Measurements from ENCODE around the gene HS6ST3.

The HS6ST3 gene

GRCh38 chr13:96796091-96796633, 706.3 kb downstream of the HS6ST3 start:
- DNase-seq (ENCODE audit: extremely low read depth, low read depth) = no peak
- H3K4me3 ChIP-seq (replicated peaks; ENCODE audit: low read depth, low read length) = no peak overlapping the region
- TF ChIP-seq, protein P1, sequence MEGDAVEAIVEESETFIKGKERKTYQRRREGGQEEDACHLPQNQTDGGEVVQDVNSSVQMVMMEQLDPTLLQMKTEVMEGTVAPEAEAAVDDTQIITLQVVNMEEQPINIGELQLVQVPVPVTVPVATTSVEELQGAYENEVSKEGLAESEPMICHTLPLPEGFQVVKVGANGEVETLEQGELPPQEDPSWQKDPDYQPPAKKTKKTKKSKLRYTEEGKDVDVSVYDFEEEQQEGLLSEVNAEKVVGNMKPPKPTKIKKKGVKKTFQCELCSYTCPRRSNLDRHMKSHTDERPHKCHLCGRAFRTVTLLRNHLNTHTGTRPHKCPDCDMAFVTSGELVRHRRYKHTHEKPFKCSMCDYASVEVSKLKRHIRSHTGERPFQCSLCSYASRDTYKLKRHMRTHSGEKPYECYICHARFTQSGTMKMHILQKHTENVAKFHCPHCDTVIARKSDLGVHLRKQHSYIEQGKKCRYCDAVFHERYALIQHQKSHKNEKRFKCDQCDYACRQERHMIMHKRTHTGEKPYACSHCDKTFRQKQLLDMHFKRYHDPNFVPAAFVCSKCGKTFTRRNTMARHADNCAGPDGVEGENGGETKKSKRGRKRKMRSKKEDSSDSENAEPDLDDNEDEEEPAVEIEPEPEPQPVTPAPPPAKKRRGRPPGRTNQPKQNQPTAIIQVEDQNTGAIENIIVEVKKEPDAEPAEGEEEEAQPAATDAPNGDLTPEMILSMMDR (IDR thresholded peaks at IDR 0.05; ENCODE audit: low read depth, low read length, missing control alignments) = no peak

DNA sequence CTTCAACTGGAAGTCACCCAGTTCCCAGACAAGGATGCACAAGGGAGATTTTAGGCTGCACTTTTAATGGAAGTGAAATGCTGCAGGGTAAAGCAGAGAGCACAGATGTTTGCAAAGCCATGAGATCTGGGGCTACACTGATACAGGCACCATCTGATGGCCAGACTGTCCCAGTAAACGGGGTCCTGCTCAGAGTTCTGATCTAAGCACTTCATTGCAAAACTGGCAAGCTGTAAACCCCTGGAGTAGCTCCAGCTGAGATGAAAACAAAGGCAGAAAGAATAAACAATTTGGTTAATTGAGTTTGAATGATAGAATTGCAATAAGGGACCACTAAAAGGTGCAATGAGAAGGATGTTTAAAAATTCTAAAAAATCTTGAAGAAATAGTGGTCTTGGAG, 707.2 kb downstream of the HS6ST3 start:
- DNase-seq (ENCODE audit: extremely low read depth, low read depth) = no peak
- H3K4me3 ChIP-seq (replicated peaks; ENCODE audit: low read depth, low read length) = no peak overlapping the region
- TF ChIP-seq, protein P1 (IDR thresholded peaks at IDR 0.05; ENCODE audit: low read depth, low read length, missing control alignments) = no peak

GRCh38 chr13:96803456-96804100, 713.7 kb downstream of the HS6ST3 start:
- no peak for DNase-seq (ENCODE audit: extremely low read depth, low read depth)
- TF ChIP-seq, protein P1 (IDR thresholded peaks at IDR 0.05; ENCODE audit: low read depth, low read length, missing control alignments) = no peak
- no peak overlapping the region for H3K4me3 ChIP-seq (replicated peaks; ENCODE audit: low read depth, low read length)

DNA sequence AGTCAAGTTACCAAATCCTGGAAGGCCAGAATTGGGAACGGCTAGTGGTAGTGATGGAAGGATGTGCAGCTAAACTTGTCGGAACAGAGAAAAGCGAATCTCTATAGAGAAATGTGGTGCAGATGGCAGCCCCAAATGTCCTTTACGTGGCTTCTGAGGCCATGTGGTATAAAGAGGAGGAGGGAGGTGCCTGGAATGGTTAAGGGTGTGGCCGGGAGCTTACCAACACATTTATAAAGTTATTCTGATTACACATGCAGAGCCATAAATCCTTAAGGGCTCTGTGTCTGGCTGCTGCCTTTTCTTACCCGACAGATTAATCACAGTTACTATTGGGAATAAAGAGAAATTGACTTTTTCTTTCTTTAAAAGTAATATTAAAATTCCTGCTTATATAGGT, 714.3 kb downstream of the HS6ST3 start:
- TF ChIP-seq, protein P1 (IDR thresholded peaks at IDR 0.05; ENCODE audit: low read depth, low read length, missing control alignments) = no peak
- no peak overlapping the region for H3K4me3 ChIP-seq (replicated peaks; ENCODE audit: low read depth, low read length)
- DNase-seq (ENCODE audit: extremely low read depth, low read depth) = no peak

GRCh38 chr13:96806746-96807145, 716.8 kb downstream of the HS6ST3 start:
- DNase-seq (ENCODE audit: extremely low read depth, low read depth) = no peak
- TF ChIP-seq, protein P1 (IDR thresholded peaks at IDR 0.05; ENCODE audit: low read depth, low read length, missing control alignments) = no peak

DNA sequence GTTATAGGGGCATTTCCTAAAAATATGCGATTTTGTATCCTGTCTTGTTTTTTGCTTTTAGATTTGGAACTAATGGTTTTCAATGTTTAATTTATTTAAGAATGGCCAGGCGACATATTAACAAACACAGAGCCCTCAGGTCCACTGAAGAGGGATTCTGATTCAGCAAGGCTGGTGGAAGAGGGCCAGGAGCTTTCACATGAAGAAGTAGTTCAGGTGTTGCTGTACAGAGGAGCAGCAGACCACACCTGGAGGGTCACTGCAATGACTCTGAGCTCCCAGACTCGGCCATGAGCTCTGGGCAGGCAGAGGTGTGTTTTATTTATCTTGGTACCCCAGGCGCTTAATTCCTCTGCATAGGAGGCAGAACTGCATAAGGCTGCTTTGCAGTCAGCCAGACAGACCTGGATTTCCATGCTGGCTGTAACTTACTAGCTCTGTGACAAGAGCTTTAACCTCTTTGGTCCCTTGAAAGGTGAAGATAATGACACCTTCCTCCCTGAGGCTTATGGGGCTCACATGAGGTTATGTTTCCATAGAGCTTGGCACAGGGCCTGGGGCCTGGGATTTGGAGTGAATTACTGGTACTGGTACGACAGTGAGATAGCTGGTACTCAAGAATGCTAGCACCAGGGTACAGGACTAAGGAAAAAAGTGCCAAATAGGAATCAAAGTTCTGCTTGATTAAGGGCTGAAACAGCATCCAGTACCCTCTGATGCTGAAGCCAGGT, 719.6 kb downstream of the HS6ST3 start:
- DNase-seq (ENCODE audit: extremely low read depth, low read depth) = no peak
- no peak overlapping the region for H3K4me3 ChIP-seq (replicated peaks; ENCODE audit: low read depth, low read length)
- TF ChIP-seq, protein P1 (IDR thresholded peaks at IDR 0.05; ENCODE audit: low read depth, low read length, missing control alignments) = no peak

More at GRCh38 chr13:96806746-96807145, 716.8 kb downstream of the HS6ST3 start:
- H3K4me3 ChIP-seq (replicated peaks; ENCODE audit: low read depth, low read length) = no peak overlapping the region
